Panc1 (cell line): ENCODE data around the gene CCR8. TPM values are rescaled to one million over a fixed set of nuclear protein-coding genes. Genes with fewer than 3 reads are reported as not detected.

Source experiments
- ATAC-seq: fragments of 200-7000 bp; cut with Tn5 transposase; 2 replicates; pipeline ENCODE4 v1.9.1; 2020; ENCODE audit warnings: mild to moderate bottlenecking, moderate library complexity
- BruUV-seq: library from RNA; stranded (reverse); fragments of 400-500 nt; replicated peaks from 2 replicates; lab custom pipeline; 2021; lab: Mats Ljungman, UMichigan
- CTCF ChIA-PET: fragments of 300-600 bp; sonication (Branson Sonifier 250); formaldehyde crosslinking; loops from one replicate; lab custom pipeline; 2022; ENCODE audit warnings: antibody characterized with exemption; lab: Charles Lee
- POLR2A ChIA-PET: fragments of 300-600 bp; sonication (Branson Sonifier 250); formaldehyde crosslinking; loops from one replicate; lab custom pipeline; 2022; ENCODE audit warnings: antibody characterized with exemption; lab: Charles Lee
- DNase-seq: peaks from one replicate; pipeline ENCODE4 v3.0.0-alpha.2; 2010; ENCODE audit warnings: low read depth, low spot score
- H3K27ac ChIP-seq: 2 replicates; pipeline ENCODE4 v1.5.1; 2011; ENCODE audit warnings: mild to moderate bottlenecking, low read length, inconsistent platforms
- H3K27me3 ChIP-seq: fragments of 200-500 bp; sonication (Bioruptor generic); 2 replicates; pipeline ENCODE4 v1.6.0; 2014; ENCODE audit warnings: low read length, inconsistent platforms; ENCODE audit not compliant: control insufficient read depth, insufficient read depth
- H3K36me3 ChIP-seq: fragments of 200-500 bp; sonication (Bioruptor generic); 2 replicates; pipeline ENCODE4 v1.5.1; 2014; ENCODE audit warnings: inconsistent platforms, mild to moderate bottlenecking, low read length, moderate library complexity; ENCODE audit not compliant: control insufficient read depth, insufficient read depth
- H3K4me1 ChIP-seq: 2 replicates; pipeline ENCODE4 v1.5.1; 2011; ENCODE audit warnings: inconsistent platforms, mild to moderate bottlenecking, low read length, moderate library complexity; ENCODE audit not compliant: control insufficient read depth, insufficient read depth
- H3K4me3 ChIP-seq, 2 experiments: 2 replicates each; pipeline ENCODE4 v1.5.1; 2011 to 2012; ENCODE audit warnings: low read depth in 2 of 2, low read length in 2 of 2, mild to moderate bottlenecking in 2 of 2, inconsistent platforms in 1 of 2, moderate library complexity in 1 of 2
- H3K9me3 ChIP-seq: fragments of 200-500 bp; sonication (Bioruptor generic); 2 replicates; pipeline ENCODE4 v1.5.1; 2014; ENCODE audit warnings: low read depth, mild to moderate bottlenecking, inconsistent platforms, low read length, moderate library complexity; ENCODE audit not compliant: control insufficient read depth, insufficient read depth
- CTCF ChIP-seq: fragments of 450-650 bp; IDR thresholded peaks from 2 replicates; pipeline ENCODE4 v1.5.1; 2017; ENCODE audit warnings: mild to moderate bottlenecking
- POLR2AphosphoS5 ChIP-seq: IDR thresholded peaks from 2 replicates; pipeline ENCODE4 v1.6.1; 2012; ENCODE audit warnings: mild to moderate bottlenecking, low read depth, low read length, moderate library complexity
- SIN3A ChIP-seq: IDR thresholded peaks from 2 replicates; pipeline ENCODE4 v1.6.1; 2012; ENCODE audit warnings: low read depth, mild to moderate bottlenecking, low read length, moderate library complexity, borderline replicate concordance; ENCODE audit not compliant: insufficient read depth
- TCF7L2 ChIP-seq: IDR thresholded peaks from 2 replicates; pipeline ENCODE4 v1.6.1; 2011; ENCODE audit warnings: mild to moderate bottlenecking, low read depth, low read length, inconsistent platforms
- in situ Hi-C: cut with HindIII; loops from 2 replicates; pipeline ENCODE4 v1.10.0; 2016; ENCODE audit warnings: low sequenced_read_pairs, low pct_unique_long_range_greater_than_20kb
- intact Hi-C: fragments of 100-400 bp; cut with micrococcal nuclease; formaldehyde crosslinking; loops from one replicate; pipeline ENCODE4 v1.10.0; 2022; ENCODE audit not compliant: unreplicated experiment
- total RNA-seq: library from RNA; stranded (reverse); gene quantifications from one replicate; pipeline ENCODE4 v1.2.1, GENCODE V29; 2021; ENCODE audit not compliant: unreplicated experiment
- TF ChIP-seq, protein P1 (sequence below), 2 experiments: IDR thresholded peaks; 2 replicates each; pipeline ENCODE4 v1.6.1; 2011 to 2012; ENCODE audit warnings: low read depth in 2 of 2, control low read depth in 1 of 2, low read length in 1 of 2, mild to moderate bottlenecking in 1 of 2, moderate library complexity in 1 of 2; ENCODE audit not compliant: insufficient read depth in 1 of 2

The CCR8 gene
- total RNA-seq, 1 experiment from 2014 or later = not detected

DNA sequence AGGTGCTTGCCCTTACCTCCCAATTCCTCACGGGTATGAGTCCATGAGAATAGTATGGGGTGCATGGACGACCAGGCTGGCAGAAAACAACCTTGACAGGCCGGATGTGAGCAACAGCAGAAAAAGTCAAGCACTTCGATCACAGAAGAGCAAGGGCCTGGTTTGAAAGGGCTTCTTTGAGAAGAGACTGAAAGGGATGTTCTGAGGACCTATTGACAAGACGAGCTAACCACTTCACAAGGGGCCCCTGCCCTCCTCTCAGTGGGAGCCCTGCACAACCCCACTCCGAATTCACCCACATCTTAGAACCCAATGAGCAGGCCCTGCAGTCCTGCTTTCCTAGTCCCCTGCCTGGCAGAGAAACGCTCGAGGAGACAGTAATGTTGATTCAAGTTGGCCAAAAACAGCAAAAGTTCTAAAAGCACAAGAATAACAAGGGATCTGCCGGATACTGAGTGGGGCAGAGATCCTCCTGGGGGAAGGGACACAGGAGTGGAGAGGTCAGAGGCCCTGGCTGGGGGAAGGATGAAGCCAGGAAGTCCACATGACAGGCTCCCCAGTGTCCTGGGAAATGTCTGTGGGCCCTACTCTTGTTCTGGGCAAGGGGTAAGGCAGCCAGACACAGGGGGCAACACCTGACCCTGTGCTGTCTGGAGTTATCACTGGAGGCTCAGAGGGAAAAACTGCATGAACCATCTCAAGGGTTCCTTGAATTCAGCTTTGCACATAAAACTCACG is 34.9 kb upstream of the CCR8 start:
- in situ Hi-C loops = no loop called here
- ChIA-PET CTCF (no interaction called here), POLR2A (no interaction called here)
- no peaks in the 10 kb centered on the region for H3K27me3 ChIP-seq
- TF ChIP-seq CTCF (no peak), SIN3A (no peak), TCF7L2 (no peak), POLR2AphosphoS5 (no peak)
- TF ChIP-seq, protein P1, sequence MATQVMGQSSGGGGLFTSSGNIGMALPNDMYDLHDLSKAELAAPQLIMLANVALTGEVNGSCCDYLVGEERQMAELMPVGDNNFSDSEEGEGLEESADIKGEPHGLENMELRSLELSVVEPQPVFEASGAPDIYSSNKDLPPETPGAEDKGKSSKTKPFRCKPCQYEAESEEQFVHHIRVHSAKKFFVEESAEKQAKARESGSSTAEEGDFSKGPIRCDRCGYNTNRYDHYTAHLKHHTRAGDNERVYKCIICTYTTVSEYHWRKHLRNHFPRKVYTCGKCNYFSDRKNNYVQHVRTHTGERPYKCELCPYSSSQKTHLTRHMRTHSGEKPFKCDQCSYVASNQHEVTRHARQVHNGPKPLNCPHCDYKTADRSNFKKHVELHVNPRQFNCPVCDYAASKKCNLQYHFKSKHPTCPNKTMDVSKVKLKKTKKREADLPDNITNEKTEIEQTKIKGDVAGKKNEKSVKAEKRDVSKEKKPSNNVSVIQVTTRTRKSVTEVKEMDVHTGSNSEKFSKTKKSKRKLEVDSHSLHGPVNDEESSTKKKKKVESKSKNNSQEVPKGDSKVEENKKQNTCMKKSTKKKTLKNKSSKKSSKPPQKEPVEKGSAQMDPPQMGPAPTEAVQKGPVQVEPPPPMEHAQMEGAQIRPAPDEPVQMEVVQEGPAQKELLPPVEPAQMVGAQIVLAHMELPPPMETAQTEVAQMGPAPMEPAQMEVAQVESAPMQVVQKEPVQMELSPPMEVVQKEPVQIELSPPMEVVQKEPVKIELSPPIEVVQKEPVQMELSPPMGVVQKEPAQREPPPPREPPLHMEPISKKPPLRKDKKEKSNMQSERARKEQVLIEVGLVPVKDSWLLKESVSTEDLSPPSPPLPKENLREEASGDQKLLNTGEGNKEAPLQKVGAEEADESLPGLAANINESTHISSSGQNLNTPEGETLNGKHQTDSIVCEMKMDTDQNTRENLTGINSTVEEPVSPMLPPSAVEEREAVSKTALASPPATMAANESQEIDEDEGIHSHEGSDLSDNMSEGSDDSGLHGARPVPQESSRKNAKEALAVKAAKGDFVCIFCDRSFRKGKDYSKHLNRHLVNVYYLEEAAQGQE (IDR thresholded peaks at IDR 0.05; ENCODE audit: insufficient read depth in 1 of 2, low read depth in 2 of 2, low read length in 1 of 2) = no peak
- intact Hi-C loops = loop anchor here (10.0 kb wide), 1 partner anchor 80 kb away; no protein-coding TSS in a partner anchor
- BruUV-seq = no TSS peak
- no peak for ATAC-seq
- H3K27ac ChIP-seq = no peak overlapping the region
- H3K4me3 ChIP-seq = no peak overlapping the region
- no peaks in the 10 kb centered on the region for H3K9me3 ChIP-seq
- no peaks in the 10 kb centered on the region for H3K36me3 ChIP-seq
- H3K4me1 ChIP-seq = no peaks in the 10 kb centered on the region
- DNase-seq = no peak

DNA sequence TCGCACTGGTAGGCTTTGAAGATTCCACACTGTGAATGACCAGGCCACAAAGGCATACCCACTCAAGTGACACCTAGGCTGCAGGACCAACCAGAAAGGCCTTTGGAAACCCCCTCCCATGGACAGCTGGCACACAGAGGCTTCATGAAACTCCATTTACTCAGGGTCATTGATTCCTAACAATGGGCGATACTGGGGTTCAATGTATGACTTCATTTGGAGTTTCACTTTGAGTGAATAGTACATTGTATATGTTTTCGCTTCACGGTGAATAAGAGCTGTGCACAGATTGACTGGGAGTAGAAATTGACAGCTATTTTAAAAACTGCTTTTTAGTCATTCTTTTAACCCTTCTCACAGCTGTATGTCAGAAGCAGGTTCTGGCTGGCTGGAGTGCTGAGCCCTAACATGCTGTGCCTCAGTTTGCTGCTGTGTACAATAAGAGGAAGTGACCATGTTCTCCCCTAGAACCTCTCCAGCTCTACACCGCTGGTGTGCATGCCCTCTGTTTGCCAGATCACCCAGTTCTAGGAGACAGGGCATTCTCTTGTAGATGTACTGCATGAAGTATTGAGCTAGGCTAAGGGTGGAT is 34.2 kb upstream of the CCR8 start:
- no TSS peak for BruUV-seq
- Histone ChIP-seq H3K27ac (no peak overlapping the region), H3K4me3 (no peak overlapping the region), H3K36me3 (no peaks in the 10 kb centered on the region), H3K9me3 (no peaks in the 10 kb centered on the region), H3K4me1 (no peaks in the 10 kb centered on the region), H3K27me3 (no peaks in the 10 kb centered on the region)
- DNase-seq (no peak), ATAC-seq (no peak)
- ChIA-PET POLR2A (no interaction called here), CTCF (no interaction called here)
- intact Hi-C loops = loop anchor here (10.0 kb wide), 1 partner anchor 80 kb away; no protein-coding TSS in a partner anchor
- TF ChIP-seq TCF7L2 (no peak), POLR2AphosphoS5 (no peak), CTCF (no peak), SIN3A (no peak)
- TF ChIP-seq, protein P1 (IDR thresholded peaks at IDR 0.05; ENCODE audit: insufficient read depth in 1 of 2, low read depth in 2 of 2, low read length in 1 of 2) = no peak
- in situ Hi-C loops = no loop called here
